GM12878 (cell line): ENCODE measurements around the gene MTCH2. TPM values are rescaled to one million over a fixed set of nuclear protein-coding genes. Genes with fewer than 3 reads are reported as not detected.

Source experiments
- ATAC-seq: fragments of 200-7000 bp; cut with Tn5 transposase; 3 replicates; pipeline ENCODE4 v1.9.1; 2020; ENCODE audit warnings: mild to moderate bottlenecking, moderate library complexity
- BruUV-seq: library from RNA; stranded (reverse); fragments of 400-500 nt; replicated peaks from 2 replicates; lab custom pipeline; 2021; lab: Mats Ljungman, UMichigan
- CTCF ChIA-PET: fragments of 300-600 bp; sonication (Branson Sonifier 250); formaldehyde crosslinking; extraction: SDS; loops from one replicate; lab custom pipeline; 2021; ENCODE audit warnings: inconsistent platforms; lab: Yijun Ruan, JAX
- POLR2A ChIA-PET: fragments of 350-600 bp; formaldehyde crosslinking; extraction: SDS; loops from one replicate; lab custom pipeline; 2021; ENCODE audit warnings: inconsistent platforms; lab: Charles Lee
- RAD21 ChIA-PET: fragments of 300-600 bp; sonication (Branson Sonifier 250); formaldehyde crosslinking; loops from one replicate; lab custom pipeline; 2023; ENCODE audit warnings: antibody characterized with exemption; ENCODE audit not compliant: unreplicated experiment; lab: Charles Lee
- SMC1A ChIA-PET: fragments of 300-600 bp; sonication (Branson Sonifier 250); formaldehyde crosslinking; loops from one replicate; lab custom pipeline; 2023; ENCODE audit not compliant: unreplicated experiment, uncharacterized antibody; lab: Charles Lee
- DNase-seq: peaks from one replicate; pipeline ENCODE4 v3.0.0-alpha.2; 2011; ENCODE audit warnings: low read depth, low spot score
- FAIRE-seq: peaks from 3 replicates; lab custom pipeline; 2011; peaks lifted over from hg19 to GRCh38; lab: Jason Lieb, UNC
- H2AFZ ChIP-seq: 2 replicates; pipeline ENCODE4 v1.6.0; 2011; ENCODE audit warnings: low read depth, low read length, control low read depth; ENCODE audit not compliant: control insufficient read depth
- H3K27ac ChIP-seq: 2 replicates; pipeline ENCODE4 v1.5.1; 2011; ENCODE audit warnings: control low read depth; ENCODE audit not compliant: control insufficient read depth, insufficient read depth
- H3K27me3 ChIP-seq, 2 experiments: replicated peaks in 1 of 2; 2 replicates each; pipeline versions ENCODE4 v1.6.0 to v1.6.1; 2011; ENCODE audit warnings: low read length in 1 of 2; ENCODE audit not compliant: control insufficient read depth in 2 of 2, insufficient read depth in 2 of 2
- H3K36me3 ChIP-seq, 2 experiments: 2 replicates each; pipeline ENCODE4 v1.5.1; 2011; ENCODE audit warnings: low read length in 1 of 2; ENCODE audit not compliant: control insufficient read depth in 2 of 2, insufficient read depth in 2 of 2
- H3K4me1 ChIP-seq: 2 replicates; pipeline ENCODE4 v1.6.1; 2011; ENCODE audit warnings: mild to moderate bottlenecking, low read length, moderate library complexity, mixed read lengths; ENCODE audit not compliant: control insufficient read depth, insufficient read depth
- H3K4me2 ChIP-seq: 2 replicates; pipeline ENCODE4 v1.6.0; 2011; ENCODE audit warnings: control low read depth; ENCODE audit not compliant: control insufficient read depth, insufficient read depth
- H3K4me3 ChIP-seq: fragments of 200-600 bp; sonication (generic); 2 replicates; pipeline ENCODE4 v1.5.1; 2016
- H3K79me2 ChIP-seq: 2 replicates; pipeline ENCODE4 v1.6.0; 2011; ENCODE audit warnings: low read length; ENCODE audit not compliant: control insufficient read depth, insufficient read depth
- H3K9ac ChIP-seq: 2 replicates; pipeline ENCODE4 v1.8.0; 2011; ENCODE audit warnings: low read length, control low read depth, mixed read lengths; ENCODE audit not compliant: control insufficient read depth, insufficient read depth
- H3K9me3 ChIP-seq: replicated peaks from 3 replicates; pipeline ENCODE4 v1.5.1; 2011; ENCODE audit warnings: mild to moderate bottlenecking, low read length; ENCODE audit not compliant: control insufficient read depth, insufficient read depth
- H4K20me1 ChIP-seq: 2 replicates; pipeline ENCODE4 v1.6.0; 2011; ENCODE audit not compliant: control insufficient read depth, insufficient read depth
- CHD4 ChIP-seq: fragments of 200-600 bp; sonication (generic); IDR thresholded peaks from 2 replicates; pipeline ENCODE4 v1.6.1; 2016; ENCODE audit warnings: mild to moderate bottlenecking
- ETV6 ChIP-seq, 2 experiments: fragments of 450-650 bp in 1 of 2; IDR thresholded peaks in 1 of 2; conservative IDR thresholded peaks in 1 of 2; 2 replicates each; pipeline ENCODE4 v1.6.1; 2014; ENCODE audit warnings: antibody characterized with exemption in 1 of 2, borderline replicate concordance in 1 of 2, low read depth in 1 of 2, mild to moderate bottlenecking in 1 of 2, moderate library complexity in 1 of 2
- IKZF2 ChIP-seq, 2 experiments: fragments of 450-650 bp; IDR thresholded peaks; 2 replicates each; pipeline ENCODE4 v1.6.1; 2017; ENCODE audit warnings: mild to moderate bottlenecking in 2 of 2, moderate library complexity in 2 of 2
- IRF4 ChIP-seq: IDR thresholded peaks from 2 replicates; pipeline ENCODE4 v1.6.1; 2011; ENCODE audit warnings: low read depth, low read length
- WGBS: methylation state at CpG from one replicate; pipeline ENCODE4 v1.1.6; 2016; ENCODE audit warnings: low lambda C conversion rate; ENCODE audit not compliant: insufficient replicate concordance, insufficient coverage; ENCODE audit errors: missing lambda C conversion rate; 5-methylcytosine and 5-hydroxymethylcytosine counted together
- in situ Hi-C: fragments of 300-500 bp; cut with MboI; formaldehyde crosslinking; loops from 9 replicates; pipeline ENCODE4 v1.14.3; 2018; ENCODE audit warnings: mixed read lengths
- intact Hi-C: fragments of 100-400 bp; cut with micrococcal nuclease; formaldehyde crosslinking; loops from one replicate; pipeline ENCODE4 v1.14.2; 2022; ENCODE audit not compliant: unreplicated experiment
- polyA plus RNA-seq, 11 experiments: library from polyadenylated mRNA; depleted of rRNA in 4 of 11; unstranded in 6 of 11; stranded (reverse) in 5 of 11; fragments of >200 nt; fragmentation: Nextera tagmentation in 4 of 11; fragmentation: Illumina TruSeq in 1 of 11; extraction: Ambion mirVana in 4 of 11; extraction: Trizol in 1 of 11; gene quantifications; 1 replicate in 1 of 11; 2 replicates in 10 of 11; pipeline versions ENCODE4 v1.2.1 to v1.2.3, GENCODE V29; 2011 to 2016; ENCODE audit warnings: inconsistent platforms in 2 of 11, missing spikeins in 2 of 11, low read depth in 1 of 11
- total RNA-seq, 4 experiments: library from RNA; depleted of rRNA in 3 of 4; stranded (reverse); fragments of >200 nt in 3 of 4; fragmentation: Illumina TruSeq in 1 of 4; extraction: Trizol in 1 of 4; gene quantifications; 2 replicates each; pipeline versions ENCODE4 v1.2.1 to v1.2.3, GENCODE V29; 2013 to 2021
- TF ChIP-seq, protein P1 (sequence below): fragments of 450-650 bp; IDR thresholded peaks from 2 replicates; pipeline ENCODE4 v1.6.1; 2016; ENCODE audit warnings: mild to moderate bottlenecking
- TF ChIP-seq, protein P2 (sequence below): IDR thresholded peaks from 2 replicates; pipeline ENCODE4 v1.6.1; 2012; ENCODE audit warnings: low read depth, low read length, improper control_type of control experiment

Gene MTCH2
- total and polyA plus RNA-seq, 10 of the 15 experiments (the other 5 are each of a cell fraction or from before 2014, with no cell fraction given) = 72.4 to 341 (median 144) TPM

DNA sequence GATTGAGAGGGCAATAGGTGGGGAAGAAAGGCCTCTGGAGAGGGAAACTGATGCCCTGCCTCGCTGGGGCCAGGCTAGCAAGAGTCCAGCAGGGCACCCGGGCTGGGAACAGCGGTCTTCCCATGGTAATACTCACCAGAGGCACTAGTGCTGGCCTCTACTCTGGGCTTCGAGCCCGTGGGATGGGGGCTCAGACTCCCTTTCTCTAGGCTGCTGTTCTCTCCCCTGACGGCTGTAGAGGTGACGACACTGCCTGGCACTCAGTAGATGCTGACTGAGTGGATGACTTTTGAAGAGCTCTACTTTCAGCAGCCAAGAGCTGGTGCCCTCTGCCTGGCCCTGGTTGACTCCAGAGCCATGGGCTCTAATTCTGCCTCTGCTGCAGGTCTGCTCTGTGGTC is 47.3 kb downstream of the MTCH2 start:
- peaks cover 7% of the 10 kb centered on the region for H3K4me1 ChIP-seq
- no peak overlapping the region for H3K4me3 ChIP-seq
- no peak overlapping the region for H2AFZ ChIP-seq
- ChIA-PET RAD21 (no interaction called here), SMC1A (interaction anchor here (1.5 kb wide), 1 partner anchor 9 kb away, joined by 4 read pairs; no protein-coding TSS in a partner anchor), POLR2A (interaction anchor here (1.0 kb wide), 1 partner anchor 16 kb away, joined by 4 read pairs; no protein-coding TSS in a partner anchor), CTCF (no interaction called here)
- H3K9me3 ChIP-seq = no peaks in the 10 kb centered on the region
- DNase-seq (no peak), FAIRE-seq (no peak), ATAC-seq (peak; percentile 28; the same call in 1 of the 3 replicates)
- no peaks in the 10 kb centered on the region for H3K79me2 ChIP-seq
- in situ Hi-C loops = no loop called here
- TF ChIP-seq CHD4 = no peak
- H3K36me3 ChIP-seq = no peaks in the 10 kb centered on the region
- intact Hi-C loops = no loop called here
- H3K27me3 ChIP-seq = peaks cover 3 to 23% of the 10 kb centered on the region in 2 experiments
- no peak overlapping the region for H3K9ac ChIP-seq
- no peak overlapping the region for H3K27ac ChIP-seq
- no peak overlapping the region for H3K4me2 ChIP-seq
- no peaks in the 10 kb centered on the region for H4K20me1 ChIP-seq
- 37% methylated on average over 7 of the region's 7 CpGs for WGBS
- BruUV-seq = no TSS peak

DNA sequence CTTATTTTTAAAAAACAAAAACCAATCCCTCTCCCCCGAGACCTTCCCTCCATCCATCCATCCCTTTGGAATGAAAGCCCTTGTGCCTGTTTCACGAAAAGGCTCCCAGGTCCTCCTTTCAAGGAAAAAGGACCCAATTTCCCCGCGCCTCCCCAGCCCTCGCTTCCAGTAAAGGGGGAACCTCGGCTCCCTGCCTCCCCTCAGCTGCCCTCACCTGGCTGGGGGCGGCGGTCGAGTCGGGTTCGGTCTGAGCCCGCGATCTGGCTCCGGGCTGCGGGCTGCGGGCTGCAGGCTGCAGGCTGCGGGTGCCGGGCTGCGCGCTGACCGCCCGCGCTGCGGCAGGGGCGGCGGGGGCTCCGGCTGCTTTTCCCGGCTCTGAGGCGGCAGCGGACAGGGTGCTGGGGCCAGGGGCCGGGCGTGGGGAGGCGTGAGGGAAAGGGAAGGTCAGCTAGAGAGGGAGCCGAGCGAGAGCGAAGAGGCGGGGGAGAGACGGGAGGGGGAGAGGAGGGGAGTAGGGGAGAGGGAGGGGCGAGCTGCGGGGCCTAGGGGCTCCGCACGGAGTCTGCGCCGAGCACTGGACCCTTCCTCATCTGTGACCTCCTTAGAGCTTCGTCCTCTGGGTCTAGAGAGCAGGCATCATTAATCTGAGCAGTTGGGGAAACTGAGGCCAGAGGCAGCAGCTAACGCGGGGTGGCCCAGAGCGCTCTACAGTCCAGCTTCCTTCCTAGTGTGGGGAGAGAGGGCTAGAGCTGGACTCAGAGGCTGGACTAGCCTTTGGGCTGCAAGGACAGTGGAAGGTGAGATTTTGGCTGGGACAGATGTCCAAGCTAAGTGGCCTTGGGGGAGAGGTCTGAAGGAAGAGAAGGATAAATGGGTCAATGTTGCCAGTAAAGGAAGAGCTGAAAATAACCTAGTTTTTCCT is 48.2 kb downstream of the MTCH2 start, which contains the start of gene C1QTNF4:
Gene C1QTNF4 (minus strand): TSS at position 478 of the 922 bp plus-strand sequence. CDS start 3,601 bp downstream, outside the sequence.
- no peak for ATAC-seq
- H3K4me3 ChIP-seq = no peak within 1 kb of the TSS
- H2AFZ ChIP-seq = no peak within 1 kb of the TSS
- WGBS = 19% methylated on average over 26 of the region's 48 CpGs
- no peaks in the 10 kb centered on the region for H3K79me2 ChIP-seq
- ChIA-PET SMC1A (interaction anchor here (1.5 kb wide), 1 partner anchor 9 kb away, joined by 4 read pairs; no protein-coding TSS in a partner anchor), RAD21 (no interaction called here), POLR2A (interaction anchor here (1.0 kb wide), 1 partner anchor 15 kb away, joined by 4 read pairs; no protein-coding TSS in a partner anchor)
- peaks cover 7% of the 10 kb centered on the region for H3K4me1 ChIP-seq
- no TSS peak for BruUV-seq
- peaks cover 3 to 23% of the 10 kb centered on the region in 2 experiments for H3K27me3 ChIP-seq
- H3K4me2 ChIP-seq = 0 out of 2 replicates have a peak within 1 kb of the TSS, but pooled peaks have one; percentile 17
- DNase-seq = no peak
- FAIRE-seq = no peak
- intact Hi-C loops = no loop called here
- no peak within 1 kb of the TSS for H3K9ac ChIP-seq
- H3K36me3 ChIP-seq = no peaks in the 10 kb centered on the region
- H3K27ac ChIP-seq = no peak within 1 kb of the TSS
- no peaks in the 10 kb centered on the region for H4K20me1 ChIP-seq
- TF ChIP-seq ETV6 (conservative IDR thresholded peaks at IDR 0.05 in 1 of 2, IDR thresholded peaks at IDR 0.05 in 1 of 2; ENCODE audit: borderline replicate concordance in 1 of 2, low read depth in 1 of 2) = no peak
- TF ChIP-seq, protein P1, sequence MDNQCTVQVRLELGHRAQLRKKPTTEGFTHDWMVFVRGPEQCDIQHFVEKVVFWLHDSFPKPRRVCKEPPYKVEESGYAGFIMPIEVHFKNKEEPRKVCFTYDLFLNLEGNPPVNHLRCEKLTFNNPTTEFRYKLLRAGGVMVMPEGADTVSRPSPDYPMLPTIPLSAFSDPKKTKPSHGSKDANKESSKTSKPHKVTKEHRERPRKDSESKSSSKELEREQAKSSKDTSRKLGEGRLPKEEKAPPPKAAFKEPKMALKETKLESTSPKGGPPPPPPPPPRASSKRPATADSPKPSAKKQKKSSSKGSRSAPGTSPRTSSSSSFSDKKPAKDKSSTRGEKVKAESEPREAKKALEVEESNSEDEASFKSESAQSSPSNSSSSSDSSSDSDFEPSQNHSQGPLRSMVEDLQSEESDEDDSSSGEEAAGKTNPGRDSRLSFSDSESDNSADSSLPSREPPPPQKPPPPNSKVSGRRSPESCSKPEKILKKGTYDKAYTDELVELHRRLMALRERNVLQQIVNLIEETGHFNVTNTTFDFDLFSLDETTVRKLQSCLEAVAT = no peak
- TF ChIP-seq IKZF2 (IDR thresholded peaks at IDR 0.05) = no peak
- TF ChIP-seq, protein P2, sequence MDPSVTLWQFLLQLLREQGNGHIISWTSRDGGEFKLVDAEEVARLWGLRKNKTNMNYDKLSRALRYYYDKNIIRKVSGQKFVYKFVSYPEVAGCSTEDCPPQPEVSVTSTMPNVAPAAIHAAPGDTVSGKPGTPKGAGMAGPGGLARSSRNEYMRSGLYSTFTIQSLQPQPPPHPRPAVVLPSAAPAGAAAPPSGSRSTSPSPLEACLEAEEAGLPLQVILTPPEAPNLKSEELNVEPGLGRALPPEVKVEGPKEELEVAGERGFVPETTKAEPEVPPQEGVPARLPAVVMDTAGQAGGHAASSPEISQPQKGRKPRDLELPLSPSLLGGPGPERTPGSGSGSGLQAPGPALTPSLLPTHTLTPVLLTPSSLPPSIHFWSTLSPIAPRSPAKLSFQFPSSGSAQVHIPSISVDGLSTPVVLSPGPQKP = no peak
- no peak for TF ChIP-seq IRF4
- TF ChIP-seq, all 136 proteins: peak for 0
- CTCF ChIA-PET = no interaction called here
- in situ Hi-C loops = no loop called here
- H3K9me3 ChIP-seq = no peaks in the 10 kb centered on the region
